MV-4-11 (cell line): ENCODE measurements around the gene OLFML2B.

Source experiments
- DNase-seq: peaks from one replicate; lab custom pipeline; 2025; lab: John Stamatoyannopoulos, UW

The OLFML2B gene

GRCh38 chr1:161945306-161946060 lies 78.2 kb downstream of the OLFML2B start:
- no peak for DNase-seq

- DNase-seq, result no peak
Observed at GRCh38 chr1:161944381-161944780, 79.3 kb downstream of the OLFML2B start.

- no peak for DNase-seq
Observed at GRCh38 chr1:161943737-161944136, 79.9 kb downstream of the OLFML2B start.

- no peak for DNase-seq
Observed at GRCh38 chr1:161941726-161942436, 81.8 kb downstream of the OLFML2B start.

- no peak for DNase-seq
Observed at GRCh38 chr1:161940866-161941591, 82.6 kb downstream of the OLFML2B start.

- no peak for DNase-seq
Observed at GRCh38 chr1:161936786-161937185, 86.9 kb downstream of the OLFML2B start.

- no peak for DNase-seq
Observed at GRCh38 chr1:161935264-161935663, 88.4 kb downstream of the OLFML2B start.

GRCh38 chr1:161933592-161934588 lies 89.8 kb downstream of the OLFML2B start:
- DNase-seq, result peak; percentile 67
